KMS-11 (cell line): ENCODE data around the gene FGFR4.
A peak's percentile ranks its signal among the peaks of the same experiment; 100 is the strongest.

Experiments
- H2AFZ ChIP-seq: fragments of 200-600 bp; sonication (generic); 2 replicates; pipeline ENCODE4 v1.6.1; 2016; ENCODE audit warnings: antibody characterized with exemption, mixed run types, low read depth
- H3K27ac ChIP-seq: fragments of 200-600 bp; sonication (generic); 2 replicates; pipeline ENCODE4 v1.6.1; 2016; ENCODE audit warnings: mild to moderate bottlenecking, mixed run types
- H3K27me3 ChIP-seq: fragments of 200-600 bp; sonication (generic); 2 replicates; pipeline ENCODE4 v1.6.1; 2017; ENCODE audit warnings: mild to moderate bottlenecking, low read depth, mixed run types, moderate library complexity; ENCODE audit not compliant: insufficient read depth
- H3K36me3 ChIP-seq: fragments of 200-600 bp; sonication (generic); 2 replicates; pipeline ENCODE4 v1.6.1; 2017; ENCODE audit warnings: mild to moderate bottlenecking, mixed run types; ENCODE audit not compliant: insufficient read depth
- H3K4me1 ChIP-seq: fragments of 200-600 bp; sonication (generic); 2 replicates; pipeline ENCODE4 v1.6.1; 2016; ENCODE audit warnings: mild to moderate bottlenecking, low read depth, mixed run types; ENCODE audit not compliant: poor library complexity, severe bottlenecking
- H3K4me2 ChIP-seq: fragments of 200-600 bp; sonication (generic); 2 replicates; pipeline ENCODE4 v1.7.0; 2016; ENCODE audit warnings: mild to moderate bottlenecking, mixed run types
- H3K4me3 ChIP-seq: fragments of 200-600 bp; sonication (generic); IDR thresholded peaks from 2 replicates; pipeline ENCODE4 v1.6.1; 2017; ENCODE audit warnings: low read depth, low read length, mixed read lengths; ENCODE audit not compliant: insufficient read depth
- H3K79me2 ChIP-seq: fragments of 200-600 bp; sonication (generic); 2 replicates; pipeline ENCODE4 v1.6.1; 2016; ENCODE audit warnings: low read depth, mixed run types; ENCODE audit not compliant: insufficient read depth
- H3K9ac ChIP-seq: fragments of 200-600 bp; sonication (generic); 2 replicates; pipeline ENCODE4 v1.6.1; 2016; ENCODE audit warnings: mild to moderate bottlenecking, mixed run types
- H4K20me1 ChIP-seq: fragments of 200-600 bp; sonication (generic); 2 replicates; pipeline ENCODE4 v1.6.1; 2016; ENCODE audit warnings: mild to moderate bottlenecking, mixed run types; ENCODE audit not compliant: insufficient read depth
- CTCF ChIP-seq: fragments of 200-600 bp; sonication (generic); conservative IDR thresholded peaks from 2 replicates; pipeline ENCODE4 v1.6.1; 2017; ENCODE audit warnings: low read depth, mild to moderate bottlenecking, antibody characterized with exemption, low read length, moderate library complexity, mixed read lengths

FGFR4 gene

GRCh38 chr5:177067503-177067902 lies 19.2 kb upstream of the FGFR4 start:
- H3K9ac ChIP-seq, result no peak overlapping the region
- no peak for TF ChIP-seq CTCF
- no peaks in the 10 kb centered on the region for H4K20me1 ChIP-seq
- H3K4me3 ChIP-seq, result no peak overlapping the region
- no peaks in the 10 kb centered on the region for H3K79me2 ChIP-seq
- H3K4me1 ChIP-seq, result no peaks in the 10 kb centered on the region
- no peak overlapping the region for H3K4me2 ChIP-seq
- H3K27ac ChIP-seq, result no peak overlapping the region
- H3K27me3 ChIP-seq, result no peaks in the 10 kb centered on the region
- H2AFZ ChIP-seq, result no peak overlapping the region
- no peaks in the 10 kb centered on the region for H3K36me3 ChIP-seq

- Histone ChIP-seq H3K4me3 (no peak overlapping the region), H3K4me2 (no peak overlapping the region), H4K20me1 (no peaks in the 10 kb centered on the region), H3K36me3 (no peaks in the 10 kb centered on the region), H3K79me2 (no peaks in the 10 kb centered on the region), H3K4me1 (no peaks in the 10 kb centered on the region), H3K9ac (no peak overlapping the region), H2AFZ (no peak overlapping the region), H3K27ac (no peak overlapping the region), H3K27me3 (no peaks in the 10 kb centered on the region)
- no peak for TF ChIP-seq CTCF
Measured at GRCh38 chr5:177070536-177071191, 16.1 kb upstream of the FGFR4 start.

GRCh38 chr5:177071666-177072385 lies 14.9 kb upstream of the FGFR4 start:
- no peak overlapping the region for H3K4me2 ChIP-seq
- H3K4me1 ChIP-seq, result no peaks in the 10 kb centered on the region
- no peak overlapping the region for H2AFZ ChIP-seq
- H3K36me3 ChIP-seq, result no peaks in the 10 kb centered on the region
- TF ChIP-seq CTCF, result peak; percentile 82
- no peaks in the 10 kb centered on the region for H3K27me3 ChIP-seq
- H3K4me3 ChIP-seq, result no peak overlapping the region
- no peak overlapping the region for H3K9ac ChIP-seq
- H4K20me1 ChIP-seq, result no peaks in the 10 kb centered on the region
- H3K27ac ChIP-seq, result no peak overlapping the region
- no peaks in the 10 kb centered on the region for H3K79me2 ChIP-seq

- no peaks in the 10 kb centered on the region for H4K20me1 ChIP-seq
Measured at GRCh38 chr5:177077335-177077734, 9.4 kb upstream of the FGFR4 start.

More at GRCh38 chr5:177077335-177077734, 9.4 kb upstream of the FGFR4 start:
- Histone ChIP-seq H3K4me3 (no peak overlapping the region), H3K79me2 (no peaks in the 10 kb centered on the region), H3K9ac (no peak overlapping the region), H3K4me1 (no peaks in the 10 kb centered on the region), H2AFZ (no peak overlapping the region), H3K27me3 (no peaks in the 10 kb centered on the region), H3K4me2 (no peak overlapping the region), H3K36me3 (no peaks in the 10 kb centered on the region), H3K27ac (no peak overlapping the region)
- no peak for TF ChIP-seq CTCF
